Spleen (tissue), 11 donors: ENCODE measurements around the gene TRABD2A. TPM values are rescaled to one million over a fixed set of nuclear protein-coding genes. Genes with fewer than 3 reads are reported as not detected.

ENCODE experiments used
- DNase-seq: peaks from one replicate; pipeline ENCODE4 v3.0.0-alpha.2; 2020
- H3K27ac ChIP-seq, 8 donors: fragments of 200-600 bp; sonication (generic) in 7 of 8; 1 replicate in 4 of 8; 2 replicates in 4 of 8; pipeline versions ENCODE4 v1.5.0 to v1.8.0; 2016 to 2021; ENCODE audit warnings: inconsistent platforms in 4 of 8, mild to moderate bottlenecking in 4 of 8, moderate library complexity in 1 of 8
- H3K27me3 ChIP-seq, 7 donors: fragments of 200-600 bp; sonication (generic) in 6 of 7; replicated peaks in 1 of 7; 1 replicate in 4 of 7; 2 replicates in 3 of 7; pipeline versions ENCODE4 v1.5.0 to v1.8.0; 2016 to 2021; ENCODE audit warnings: inconsistent platforms in 3 of 7, mild to moderate bottlenecking in 1 of 7
- H3K36me3 ChIP-seq, 6 donors: fragments of 200-600 bp; sonication (generic) in 5 of 6; 1 replicate in 4 of 6; 2 replicates in 2 of 6; pipeline versions ENCODE4 v1.5.0 to v1.8.0; 2016 to 2021; ENCODE audit warnings: inconsistent platforms in 2 of 6
- H3K4me1 ChIP-seq, 6 donors: fragments of 200-600 bp; sonication (generic) in 5 of 6; 1 replicate in 3 of 6; 2 replicates in 3 of 6; pipeline versions ENCODE4 v1.5.0 to v1.8.0; 2016 to 2021; ENCODE audit warnings: inconsistent platforms in 3 of 6
- H3K4me3 ChIP-seq, 8 donors: fragments of 200-600 bp; sonication (generic) in 7 of 8; 1 replicate in 4 of 8; 2 replicates in 4 of 8; pipeline versions ENCODE4 v1.5.0 to v1.8.0; 2016 to 2021; ENCODE audit warnings: inconsistent platforms in 4 of 8, mild to moderate bottlenecking in 4 of 8, moderate library complexity in 2 of 8
- H3K9me3 ChIP-seq, 8 donors: fragments of 200-600 bp; sonication (generic) in 7 of 8; 1 replicate in 4 of 8; 2 replicates in 4 of 8; pipeline versions ENCODE4 v1.5.0 to v1.8.0; 2016 to 2021; ENCODE audit warnings: inconsistent platforms in 4 of 8
- CTCF ChIP-seq, 11 experiments: fragments of 200-600 bp in 7 of 11; fragments of 450-650 bp in 4 of 11; sonication (generic) in 4 of 11; IDR thresholded peaks in 8 of 11; conservative IDR thresholded peaks in 3 of 11; 1 replicate in 7 of 11; 2 replicates in 4 of 11; pipeline versions ENCODE4 v1.4.0 to v1.8.0; 2016 to 2021; ENCODE audit warnings: antibody characterized with exemption in 11 of 11, inconsistent platforms in 4 of 11, mild to moderate bottlenecking in 1 of 11
- POLR2A ChIP-seq, 3 donors: fragments of 450-650 bp; IDR thresholded peaks; one replicate each; pipeline ENCODE4 v1.5.1; 2017; ENCODE audit warnings: antibody characterized with exemption in 3 of 3, mild to moderate bottlenecking in 1 of 3
- POLR2AphosphoS5 ChIP-seq, 3 donors: sonication (generic); formaldehyde crosslinking; IDR thresholded peaks; one replicate each; pipeline ENCODE4 v1.5.1; 2017; ENCODE audit warnings: antibody characterized with exemption in 3 of 3
- WGBS, 5 donors: extraction: QIAGEN DNeasy Blood & Tissue Kit in 3 of 5; methylation state at CpG; one replicate each; pipeline versions ENCODE4 v1.1.5 to v1.1.7; 2013 to 2018; 5-methylcytosine and 5-hydroxymethylcytosine counted together
- intact Hi-C: fragments of 100-400 bp; cut with DNase I; formaldehyde crosslinking; loops from one replicate; pipeline ENCODE4 v1.15.0; 2023; ENCODE audit warnings: low total_unique reads
- polyA plus RNA-seq, 3 donors: library from polyadenylated mRNA; stranded (reverse); fragments of 200-250 nt; gene quantifications; one replicate each; pipeline ENCODE4 v1.2.1, GENCODE V29; 2013
- total RNA-seq, 7 donors: library from RNA; depleted of rRNA in 3 of 7; stranded (reverse); fragments of >200 nt in 3 of 7; fragmentation: NEBNext Ultra II Directional in 4 of 7; extraction: Animal tissue kit (Norgen Biotek cat#: 25700) in 4 of 7; gene quantifications; one replicate each; pipeline versions ENCODE4 v1.1.0 to v1.2.1, GENCODE V29; 2016 to 2021
- donor health status: healthy with polysubstance abuse.
- donor health status: DM: no; HTN: no; CAD: no; lungs with moderate emphysema.
- donor health status: DM: no; HTN: no; CAD: no.
- donor health status: Bipolar disorder and iron deficiency.
- donor health status: healthy.
- donor health status: DM: no; HTN: no; CAD: no.
- donor health status: DM: yes; HTN: yes; CAD: no.

The TRABD2A gene
- total and polyA plus RNA-seq, 10 donors = 4.5 to 12.5 (median 8.3) TPM

- no peaks in the 10 kb centered on the region for H3K36me3 ChIP-seq
- H3K4me3 ChIP-seq = no peak overlapping the region
- TF ChIP-seq POLR2AphosphoS5 (IDR thresholded peaks at IDR 0.05) = peak; percentile 9 to 34 (median 32)
- TF ChIP-seq CTCF (IDR thresholded peaks at IDR 0.05 in 8 of 11, conservative IDR thresholded peaks at IDR 0.05 in 3 of 11) = no peak
- H3K27me3 ChIP-seq = no peaks in the 10 kb centered on the region
- H3K27ac ChIP-seq = peak overlapping the region in 2 of 8 donors; percentile 40 to 48
- intact Hi-C loops = no loop called here
- WGBS, 5 donors = 41 to 55% (median 52%) methylated on average over 11 of the region's 11 CpGs
- peak; percentile 83 for DNase-seq
- H3K9me3 ChIP-seq = peaks cover 0 to 6% (median 3%) of the 10 kb centered on the region in 8 donors
- H3K4me1 ChIP-seq = peaks cover 0 to 60% (median 18%) of the 10 kb centered on the region in 6 donors
These were observed 50.8 kb downstream of the TRABD2A start for GRCh38 chr2:84830095-84830494.

- DNase-seq = no peak
- Histone ChIP-seq H3K4me1 (peaks cover 0 to 60% (median 18%) of the 10 kb centered on the region in 6 donors), H3K36me3 (no peaks in the 10 kb centered on the region), H3K27ac (peak overlapping the region in 1 of 8 donors; percentile 40), H3K9me3 (peaks cover 0 to 2% (median under 1%) of the 10 kb centered on the region in 8 donors), H3K4me3 (no peak overlapping the region), H3K27me3 (no peaks in the 10 kb centered on the region)
- TF ChIP-seq CTCF (IDR thresholded peaks at IDR 0.05 in 8 of 11, conservative IDR thresholded peaks at IDR 0.05 in 3 of 11) = no peak
- TF ChIP-seq POLR2AphosphoS5 (IDR thresholded peaks at IDR 0.05) = no peak
- no peak for TF ChIP-seq POLR2A (IDR thresholded peaks at IDR 0.05)
- intact Hi-C loops = no loop called here
- WGBS, 5 donors = 68 to 93% (median 77%) methylated on average over 2 of the region's 2 CpGs
These were observed 51.2 kb downstream of the TRABD2A start for GRCh38 chr2:84829693-84830092.

GRCh38 chr2:84827978-84828575, 52.8 kb downstream of the TRABD2A start:
- no peak for DNase-seq
- 66 to 87% (median 70%) methylated on average over 2 of the region's 2 CpGs for WGBS, 5 donors
- TF ChIP-seq POLR2A (IDR thresholded peaks at IDR 0.05) (no peak), POLR2AphosphoS5 (IDR thresholded peaks at IDR 0.05) (no peak), CTCF (IDR thresholded peaks at IDR 0.05 in 8 of 11, conservative IDR thresholded peaks at IDR 0.05 in 3 of 11) (no peak)
- H3K36me3 ChIP-seq = no peaks in the 10 kb centered on the region
- no peaks in the 10 kb centered on the region for H3K9me3 ChIP-seq
- H3K27me3 ChIP-seq = no peaks in the 10 kb centered on the region
- intact Hi-C loops = no loop called here
- no peak overlapping the region for H3K27ac ChIP-seq
- H3K4me1 ChIP-seq = peaks cover 0 to 50% (median 12%) of the 10 kb centered on the region in 6 donors
- no peak overlapping the region for H3K4me3 ChIP-seq

- H3K4me3 ChIP-seq = no peak overlapping the region
- peaks cover 0 to 10% (median 0%) of the 10 kb centered on the region in 6 donors for H3K4me1 ChIP-seq
- intact Hi-C loops = no loop called here
- no peak for DNase-seq
- H3K27me3 ChIP-seq = no peaks in the 10 kb centered on the region
- WGBS, 5 donors = 94 to 96% (median 96%) methylated on average over 21 of the region's 21 CpGs
- H3K9me3 ChIP-seq = no peaks in the 10 kb centered on the region
- TF ChIP-seq POLR2AphosphoS5 (IDR thresholded peaks at IDR 0.05) = no peak
- TF ChIP-seq CTCF (IDR thresholded peaks at IDR 0.05 in 8 of 11, conservative IDR thresholded peaks at IDR 0.05 in 3 of 11) = no peak
- no peak for TF ChIP-seq POLR2A (IDR thresholded peaks at IDR 0.05)
- H3K27ac ChIP-seq = no peak overlapping the region
- no peaks in the 10 kb centered on the region for H3K36me3 ChIP-seq
These were observed 57.1 kb downstream of the TRABD2A start for GRCh38 chr2:84823788-84824187.
